Peyer's patch (tissue), 4 donors: ENCODE measurements around the gene MYNN. TPM values are rescaled to one million over a fixed set of nuclear protein-coding genes. Genes with fewer than 3 reads are reported as not detected.

Source experiments
- DNase-seq, 3 donors: peaks; one replicate each; pipeline ENCODE4 v3.0.0-alpha.2; 2017 to 2019
- H3K27ac ChIP-seq, 4 donors: fragments of 200-600 bp; sonication (generic); one replicate each; pipeline ENCODE4 v1.5.1; 2016 to 2019
- H3K27me3 ChIP-seq, 2 donors: fragments of 200-600 bp; sonication (generic); one replicate each; pipeline ENCODE4 v1.5.1; 2019
- H3K36me3 ChIP-seq, 3 donors: fragments of 200-600 bp; sonication (generic); one replicate each; pipeline ENCODE4 v1.5.1; 2016 to 2019
- H3K4me1 ChIP-seq, 4 donors: fragments of 200-600 bp; sonication (generic); one replicate each; pipeline ENCODE4 v1.5.1; 2016 to 2019
- H3K4me3 ChIP-seq, 4 donors: fragments of 200-600 bp; sonication (generic); 1 replicate in 3 of 4; 2 replicates in 1 of 4; pipeline ENCODE4 v1.5.1; 2016 to 2019; ENCODE audit warnings: mild to moderate bottlenecking in 1 of 4
- H3K9me3 ChIP-seq, 4 donors: fragments of 200-600 bp; sonication (generic); one replicate each; pipeline ENCODE4 v1.5.1; 2016 to 2019; ENCODE audit warnings: mild to moderate bottlenecking in 1 of 4
- CTCF ChIP-seq, 6 experiments: fragments of 450-650 bp in 4 of 6; fragments of 200-600 bp in 2 of 6; sonication (generic) in 1 of 6; IDR thresholded peaks; one replicate each; pipeline ENCODE4 v1.5.1; 2017 to 2019; ENCODE audit warnings: antibody characterized with exemption in 6 of 6, mild to moderate bottlenecking in 3 of 6, moderate library complexity in 1 of 6
- POLR2A ChIP-seq, 2 donors: fragments of 450-650 bp; IDR thresholded peaks; one replicate each; pipeline ENCODE4 v1.5.1; 2017; ENCODE audit warnings: antibody characterized with exemption in 2 of 2, mild to moderate bottlenecking in 2 of 2, moderate library complexity in 2 of 2
- total RNA-seq, 4 donors: library from RNA; depleted of rRNA; stranded (reverse); fragments of >200 nt; gene quantifications; one replicate each; pipeline ENCODE4 v1.1.0, GENCODE V29; 2016

MYNN gene
- total RNA-seq, 4 donors from 2014 or later, result 11.2 to 19.4 (median 15.9) TPM

- no peaks in the 10 kb centered on the region for H3K36me3 ChIP-seq
- H3K27ac ChIP-seq, result peak overlapping the region in 1 of 4 donors; percentile 25
- DNase-seq, result no peak
- no peak for TF ChIP-seq CTCF (IDR thresholded peaks at IDR 0.05)
- TF ChIP-seq POLR2A (IDR thresholded peaks at IDR 0.05), result no peak
- no peaks in the 10 kb centered on the region for H3K27me3 ChIP-seq
- no peaks in the 10 kb centered on the region for H3K4me1 ChIP-seq
- H3K4me3 ChIP-seq, result no peak overlapping the region
- H3K9me3 ChIP-seq, result no peaks in the 10 kb centered on the region
Observed at GRCh38 chr3:169836942-169837275, 63.7 kb downstream of the MYNN start.

GRCh38 chr3:169838511-169839030 lies 65.4 kb downstream of the MYNN start:
- H3K27me3 ChIP-seq, result no peaks in the 10 kb centered on the region
- H3K4me3 ChIP-seq, result no peak overlapping the region
- TF ChIP-seq POLR2A (IDR thresholded peaks at IDR 0.05) (no peak), CTCF (IDR thresholded peaks at IDR 0.05) (no peak)
- no peaks in the 10 kb centered on the region for H3K4me1 ChIP-seq
- no peaks in the 10 kb centered on the region for H3K9me3 ChIP-seq
- no peak overlapping the region for H3K27ac ChIP-seq
- no peak for DNase-seq
- no peaks in the 10 kb centered on the region for H3K36me3 ChIP-seq

Other genes starting within 250 kb of the MYNN start
- 10 to 100 TPM; 19.1 to 55.4 (median 37.9) TPM for gene MECOM, start 109.7 kb upstream of the MYNN start, total RNA-seq
- 10 to 100 TPM; 52.0 to 78.9 (median 68.4) TPM for gene TERC, start 8.3 kb upstream of the MYNN start, total RNA-seq
- 1 to 10 TPM in 3 of 4 donors, not detected in 1; 1.4 to 1.7 (median 1.7) TPM for gene ACTRT3, start 3.8 kb upstream of the MYNN start, total RNA-seq
- gene LRRIQ4, start 39.5 kb downstream of the MYNN start, total RNA-seq, result not detected
- gene LRRC34, start 39.5 kb downstream of the MYNN start, total RNA-seq, result under 1 TPM in 2 of 4 donors, not detected in 2; 0.28 to 0.35 TPM
- 10 to 100 TPM; 12.4 to 57.6 (median 28.4) TPM for gene LRRC31, start 96.5 kb downstream of the MYNN start, total RNA-seq
- gene SAMD7, start 138.2 kb downstream of the MYNN start, total RNA-seq, result not detected
- gene SEC62, start 193.4 kb downstream of the MYNN start, total RNA-seq, result 10 to 100 TPM; 33.2 to 96.6 (median 36.8) TPM